CMK (cell line): ENCODE results near the gene LDB3.

Experiments used
- DNase-seq: peaks from one replicate; pipeline ENCODE4 v3.0.0-alpha.2; 2010; ENCODE audit warnings: low read depth

LDB3 gene

GRCh38 chr10:86651021-86651471 lies 17.3 kb upstream of the LDB3 start:
- DNase-seq = no peak

- no peak for DNase-seq
These were observed 16.5 kb upstream of the LDB3 start for GRCh38 chr10:86651631-86652331.

GRCh38 chr10:86652361-86653202 lies 15.7 kb upstream of the LDB3 start:
- DNase-seq = no peak

- no peak for DNase-seq
These were observed 14.9 kb upstream of the LDB3 start for GRCh38 chr10:86653379-86653778.

- DNase-seq = no peak
These were observed 14.3 kb upstream of the LDB3 start for GRCh38 chr10:86653987-86654386.

GRCh38 chr10:86654411-86655172 lies 13.7 kb upstream of the LDB3 start, which contains the start of gene OPN4:
Gene OPN4, plus strand, starts transcription at chr10:86654547. Its CDS starts 237 bp downstream, at chr10:86654784.
- no peak for DNase-seq

GRCh38 chr10:86655173-86655540 lies 13.2 kb upstream of the LDB3 start:
- no peak for DNase-seq

- DNase-seq = no peak
These were observed 12.7 kb upstream of the LDB3 start for GRCh38 chr10:86655596-86655995.

- no peak for DNase-seq
These were observed 11.3 kb upstream of the LDB3 start for GRCh38 chr10:86657011-86657395.

- DNase-seq = no peak
These were observed 10.8 kb upstream of the LDB3 start for GRCh38 chr10:86657396-86658011.

- DNase-seq = no peak
These were observed 10.0 kb upstream of the LDB3 start for GRCh38 chr10:86658261-86658741.

GRCh38 chr10:86658751-86659150 lies 9.6 kb upstream of the LDB3 start:
- no peak for DNase-seq

- no peak for DNase-seq
These were observed 9.1 kb upstream of the LDB3 start for GRCh38 chr10:86659161-86659691.

- no peak for DNase-seq
These were observed 8.4 kb upstream of the LDB3 start for GRCh38 chr10:86659721-86660453.

- DNase-seq = no peak
These were observed 6.9 kb upstream of the LDB3 start for GRCh38 chr10:86661161-86662025.

- no peak for DNase-seq
These were observed 5.9 kb upstream of the LDB3 start for GRCh38 chr10:86662186-86663045.

- DNase-seq = no peak
These were observed 5.3 kb upstream of the LDB3 start for GRCh38 chr10:86663046-86663345.

- DNase-seq = no peak
These were observed 4.6 kb upstream of the LDB3 start for GRCh38 chr10:86663576-86664339.
